ENCODE results near the gene PKN2. TPM values are rescaled to one million over a fixed set of nuclear protein-coding genes. Genes with fewer than 3 reads are reported as not detected.
A peak's percentile ranks its signal among the peaks of the same experiment; 100 is the strongest.
"Not testable (repeated sequence)": the region's sequence is repeated elsewhere in the genome, so short reads cannot be mapped to it uniquely, and the experiment has no call there.

Gene PKN2
- total and polyA plus RNA-seq, 10 donors = 10.2 to 63.9 (median 45.3) TPM

DNA sequence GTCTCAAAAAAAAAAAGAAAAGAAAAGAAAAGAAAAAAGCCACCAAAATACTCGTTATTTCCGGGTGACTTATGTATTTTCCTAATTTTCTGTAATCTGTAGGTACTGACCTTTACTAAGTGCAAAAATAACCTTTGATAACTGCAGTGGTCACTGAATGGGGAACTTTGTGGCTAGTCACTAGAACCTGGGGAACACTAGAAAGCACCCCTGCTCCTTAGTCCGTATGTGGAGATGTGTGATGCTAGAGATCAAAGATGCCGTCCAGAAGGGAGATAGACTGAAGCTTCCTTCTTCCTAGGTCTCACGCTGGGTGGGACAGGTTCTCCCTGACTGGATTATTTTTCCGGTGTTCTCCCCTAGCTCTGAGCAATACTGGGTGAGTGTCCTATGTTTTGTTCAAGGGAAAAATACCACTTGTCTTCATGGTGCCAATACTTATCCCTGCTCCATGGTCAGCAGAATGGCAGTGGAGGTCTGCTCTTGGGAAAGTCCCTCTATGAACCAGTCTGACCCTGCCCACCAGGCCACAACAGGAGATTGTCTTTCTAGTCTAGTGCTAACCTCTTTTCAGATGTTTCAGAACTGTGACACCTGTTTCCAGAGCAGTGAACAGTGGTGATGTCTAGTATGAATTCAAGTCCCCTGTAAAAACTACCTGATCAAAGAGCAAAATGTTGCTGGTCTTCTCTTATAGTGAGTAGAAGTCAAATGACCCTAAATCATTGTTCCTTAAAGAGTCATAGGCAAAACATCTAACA, 167.4 kb downstream of the PKN2 start:
- H3K4me3 ChIP-seq = no peak overlapping the region
- H3K4me1 ChIP-seq = no peaks in the 10 kb centered on the region
- H3K36me3 ChIP-seq = peaks cover 0 to 74% (median 51%) of the 10 kb centered on the region in 6 donors
- intact Hi-C loops (cut with DNase I; ENCODE audit: low total_unique reads) = no loop called here
- H3K9me3 ChIP-seq = no peaks in the 10 kb centered on the region
- no peaks in the 10 kb centered on the region for H3K27me3 ChIP-seq (replicated peaks in 1 of 7)
- 86 to 94% (median 88%) methylated on average over 6 of the region's 6 CpGs for WGBS, 5 donors
- TF ChIP-seq POLR2A (IDR thresholded peaks at IDR 0.05) = no peak
- TF ChIP-seq, protein P1, sequence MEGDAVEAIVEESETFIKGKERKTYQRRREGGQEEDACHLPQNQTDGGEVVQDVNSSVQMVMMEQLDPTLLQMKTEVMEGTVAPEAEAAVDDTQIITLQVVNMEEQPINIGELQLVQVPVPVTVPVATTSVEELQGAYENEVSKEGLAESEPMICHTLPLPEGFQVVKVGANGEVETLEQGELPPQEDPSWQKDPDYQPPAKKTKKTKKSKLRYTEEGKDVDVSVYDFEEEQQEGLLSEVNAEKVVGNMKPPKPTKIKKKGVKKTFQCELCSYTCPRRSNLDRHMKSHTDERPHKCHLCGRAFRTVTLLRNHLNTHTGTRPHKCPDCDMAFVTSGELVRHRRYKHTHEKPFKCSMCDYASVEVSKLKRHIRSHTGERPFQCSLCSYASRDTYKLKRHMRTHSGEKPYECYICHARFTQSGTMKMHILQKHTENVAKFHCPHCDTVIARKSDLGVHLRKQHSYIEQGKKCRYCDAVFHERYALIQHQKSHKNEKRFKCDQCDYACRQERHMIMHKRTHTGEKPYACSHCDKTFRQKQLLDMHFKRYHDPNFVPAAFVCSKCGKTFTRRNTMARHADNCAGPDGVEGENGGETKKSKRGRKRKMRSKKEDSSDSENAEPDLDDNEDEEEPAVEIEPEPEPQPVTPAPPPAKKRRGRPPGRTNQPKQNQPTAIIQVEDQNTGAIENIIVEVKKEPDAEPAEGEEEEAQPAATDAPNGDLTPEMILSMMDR (IDR thresholded peaks at IDR 0.05 in 8 of 11, conservative IDR thresholded peaks at IDR 0.05 in 3 of 11) = no peak
- TF ChIP-seq POLR2AphosphoS5 (IDR thresholded peaks at IDR 0.05) = peak in 1 of 3 donors; percentile 20
- DNase-seq = no peak
- no peak overlapping the region for H3K27ac ChIP-seq

DNA sequence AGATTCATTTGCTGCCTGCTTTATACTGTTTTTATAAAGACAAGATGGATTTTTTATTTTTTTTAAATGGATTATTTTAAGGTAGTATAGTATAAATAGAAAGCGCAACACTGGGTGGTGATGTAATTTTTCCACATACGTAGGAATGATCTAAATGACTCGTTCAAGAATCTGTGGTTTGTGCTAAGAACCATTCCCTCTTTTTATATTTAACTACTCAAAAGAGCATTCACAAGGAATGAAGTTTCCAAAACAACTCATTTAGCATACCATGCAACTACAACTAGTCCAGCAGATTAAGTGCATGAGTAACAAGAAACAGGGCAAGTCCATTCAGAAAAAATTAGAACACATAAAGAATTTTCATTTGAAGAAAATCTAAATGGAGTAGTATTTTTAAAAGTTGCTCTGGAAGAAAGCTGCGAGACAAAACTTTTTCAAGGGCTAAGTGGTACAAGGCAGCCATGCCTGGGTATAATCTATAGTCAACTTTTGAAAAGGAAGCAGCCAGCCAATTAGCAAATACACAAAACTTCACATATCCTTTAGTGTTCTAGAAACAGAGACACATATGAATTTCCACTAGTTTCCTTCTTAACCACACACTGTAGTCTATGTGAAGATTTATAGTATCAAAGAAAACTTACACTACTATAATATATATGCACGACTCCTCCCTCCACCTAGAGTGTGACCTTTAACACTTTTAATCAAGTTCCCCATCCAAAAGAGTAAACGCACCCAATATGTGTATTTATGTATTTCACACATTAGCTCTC, 183.9 kb downstream of the PKN2 start:
- TF ChIP-seq POLR2AphosphoS5 (IDR thresholded peaks at IDR 0.05) = no peak
- TF ChIP-seq POLR2A (IDR thresholded peaks at IDR 0.05) = no peak
- TF ChIP-seq, protein P1 (IDR thresholded peaks at IDR 0.05 in 8 of 11, conservative IDR thresholded peaks at IDR 0.05 in 3 of 11) = no peak
- Histone ChIP-seq H3K27me3 (replicated peaks in 1 of 7) (no peaks in the 10 kb centered on the region), H3K4me3 (no peak overlapping the region), H3K4me1 (peaks cover 0 to 68% (median 36%) of the 10 kb centered on the region in 6 donors), H3K9me3 (no peaks in the 10 kb centered on the region), H3K27ac (no peak overlapping the region), H3K36me3 (peaks cover 0 to 33% (median 9%) of the 10 kb centered on the region in 6 donors)
- WGBS, 5 donors = 61 to 68% (median 67%) methylated on average over 6 of the region's 6 CpGs
- no peak for DNase-seq
- intact Hi-C loops (cut with DNase I; ENCODE audit: low total_unique reads) = no loop called here

DNA sequence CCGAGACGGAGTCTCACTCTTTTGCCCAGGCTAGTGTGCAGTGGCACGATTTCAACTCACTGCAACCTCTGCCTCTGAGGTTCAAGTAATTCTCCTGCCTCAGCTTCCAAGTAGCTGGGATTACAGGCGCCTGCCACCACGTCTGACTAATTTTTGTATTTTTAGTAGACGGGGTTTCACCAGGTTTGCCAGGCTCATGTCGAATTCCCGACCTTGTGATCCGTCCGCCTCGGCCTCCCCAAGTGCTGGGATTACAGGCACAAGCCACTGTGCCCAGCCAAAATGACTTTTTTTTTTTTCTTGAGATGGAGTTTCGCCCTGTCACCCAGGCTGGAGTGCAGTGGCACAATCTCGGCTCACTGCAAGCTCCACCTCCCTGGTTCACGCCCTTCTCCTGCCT, 185.6 kb downstream of the PKN2 start:
- 94 to 97% (median 96%) methylated on average over 14 of the region's 14 CpGs for WGBS, 5 donors
- H3K9me3 ChIP-seq; intact Hi-C loops (cut with DNase I; ENCODE audit: low total_unique reads); DNase-seq; H3K4me3 ChIP-seq; H3K27ac ChIP-seq; H3K27me3 ChIP-seq (replicated peaks in 1 of 7): not testable (repeated sequence)
- peaks cover 0 to 17% (median 2%) of the 10 kb centered on the region in 6 donors for H3K36me3 ChIP-seq
- peaks cover 0 to 82% (median 49%) of the 10 kb centered on the region in 6 donors for H3K4me1 ChIP-seq

DNA sequence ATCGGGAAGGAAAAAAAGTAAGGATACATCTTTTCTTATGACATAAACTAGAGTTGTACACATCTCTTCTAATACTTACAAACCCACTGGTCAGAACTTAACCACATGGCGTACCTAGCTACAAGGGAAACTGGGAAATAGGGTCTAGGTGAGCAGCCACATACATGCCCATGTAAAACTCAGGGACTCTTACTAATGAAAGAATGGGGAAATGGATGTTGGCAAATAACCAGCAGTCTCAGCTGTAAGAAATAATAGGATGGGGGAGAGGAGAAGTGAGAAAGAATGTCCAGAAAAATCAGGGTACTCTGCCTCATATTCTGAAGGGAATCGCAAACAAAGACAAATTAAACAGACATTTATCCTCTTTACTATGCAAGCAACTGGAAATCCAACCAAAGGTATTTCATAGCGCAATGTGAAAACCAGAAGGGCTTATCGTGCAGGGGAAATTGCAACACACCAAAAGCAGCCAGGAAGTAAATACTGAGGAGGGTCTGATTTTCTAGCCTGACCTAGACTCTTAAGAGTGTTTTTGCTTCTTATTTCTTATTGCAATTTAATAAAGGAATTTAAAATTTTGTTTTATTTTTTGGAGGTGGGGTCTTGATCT, 189.8 kb downstream of the PKN2 start:
- H3K9me3 ChIP-seq = no peaks in the 10 kb centered on the region
- intact Hi-C loops (cut with DNase I; ENCODE audit: low total_unique reads) = no loop called here
- peaks cover 0 to 83% (median 53%) of the 10 kb centered on the region in 6 donors for H3K4me1 ChIP-seq
- peaks cover 0 to 48% (median 13%) of the 10 kb centered on the region in 6 donors for H3K36me3 ChIP-seq
- no peak for DNase-seq
- 44 to 59% (median 50%) methylated on average over 5 of the region's 5 CpGs for WGBS, 5 donors
- peak overlapping the region in 7 of 8 donors; percentile 14 to 84 (median 60) for H3K27ac ChIP-seq
- no peak for TF ChIP-seq POLR2AphosphoS5 (IDR thresholded peaks at IDR 0.05)
- no peaks in the 10 kb centered on the region for H3K27me3 ChIP-seq (replicated peaks in 1 of 7)
- peak overlapping the region in 1 of 8 donors; percentile 7 for H3K4me3 ChIP-seq
